ENCODE results near the gene GRHL3.

Gene GRHL3

DNA sequence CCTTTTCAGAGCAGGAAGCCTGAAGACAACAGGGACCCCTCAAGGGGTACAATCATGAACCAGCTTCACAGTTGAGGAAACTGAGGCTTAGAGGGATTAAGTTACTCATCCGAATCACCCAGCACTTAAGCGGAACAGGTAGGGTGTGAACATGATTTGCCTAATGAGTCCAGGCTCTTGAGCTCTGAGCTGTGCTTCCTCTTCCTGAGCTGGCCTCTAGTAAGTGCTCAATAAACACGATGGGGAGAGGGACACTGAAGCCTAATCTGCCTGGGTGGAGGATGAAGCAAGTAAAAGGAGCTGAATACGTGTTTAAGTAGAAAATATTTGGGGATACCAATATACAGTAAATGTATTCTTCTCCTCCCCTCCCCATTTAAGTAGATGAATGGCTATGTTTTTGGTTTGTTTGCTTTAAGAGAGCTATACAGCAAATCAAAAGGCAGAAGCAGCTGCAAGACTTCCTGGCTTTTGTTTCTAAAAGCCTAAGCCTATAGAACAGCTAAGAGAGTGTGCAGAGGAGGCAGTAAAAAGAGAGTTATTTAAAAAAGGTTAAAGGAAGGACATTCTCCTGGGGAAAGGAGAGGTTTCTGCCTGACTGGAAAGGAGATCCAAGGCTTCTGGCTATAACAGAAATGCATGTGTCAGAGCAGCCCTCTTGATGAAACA, 74.0 kb downstream of the GRHL3 start:
- peak overlapping the region; percentile 62 for H3K4me2 ChIP-seq (ENCODE audit: low read length)
- H3K27ac ChIP-seq (ENCODE audit: low read depth, low read length, poor library complexity, severe bottlenecking), result peak overlapping the region; percentile 89
- H3K79me2 ChIP-seq (ENCODE audit: insufficient read depth, low read length), result no peaks in the 10 kb centered on the region
- H3K36me3 ChIP-seq (ENCODE audit: insufficient read depth, low read length), result no peaks in the 10 kb centered on the region; the same call in 1 of the 2 replicates
- no peaks in the 10 kb centered on the region for H4K20me1 ChIP-seq (ENCODE audit: insufficient read depth, low read length)
- H3K4me3 ChIP-seq (ENCODE audit: low read depth, low read length, poor library complexity, severe bottlenecking), result no peak overlapping the region
- peaks cover 4% of the 10 kb centered on the region; the same call in 1 of the 2 replicates for H3K9me3 ChIP-seq (ENCODE audit: low read length)
- H3K9ac ChIP-seq (ENCODE audit: low read length), result no peak overlapping the region; the same call in 1 of the 2 replicates
- H2AFZ ChIP-seq (ENCODE audit: low read length), result no peak overlapping the region; the same call in 1 of the 2 replicates
- no peaks in the 10 kb centered on the region for H3K27me3 ChIP-seq (ENCODE audit: insufficient read depth, low read length)
- H3K4me1 ChIP-seq (ENCODE audit: insufficient read depth, low read length, severe bottlenecking), result peaks cover 34% of the 10 kb centered on the region
- no peaks in the 10 kb centered on the region for H3F3A ChIP-seq (ENCODE audit: insufficient read depth, low read length)
- TF ChIP-seq, protein P1, sequence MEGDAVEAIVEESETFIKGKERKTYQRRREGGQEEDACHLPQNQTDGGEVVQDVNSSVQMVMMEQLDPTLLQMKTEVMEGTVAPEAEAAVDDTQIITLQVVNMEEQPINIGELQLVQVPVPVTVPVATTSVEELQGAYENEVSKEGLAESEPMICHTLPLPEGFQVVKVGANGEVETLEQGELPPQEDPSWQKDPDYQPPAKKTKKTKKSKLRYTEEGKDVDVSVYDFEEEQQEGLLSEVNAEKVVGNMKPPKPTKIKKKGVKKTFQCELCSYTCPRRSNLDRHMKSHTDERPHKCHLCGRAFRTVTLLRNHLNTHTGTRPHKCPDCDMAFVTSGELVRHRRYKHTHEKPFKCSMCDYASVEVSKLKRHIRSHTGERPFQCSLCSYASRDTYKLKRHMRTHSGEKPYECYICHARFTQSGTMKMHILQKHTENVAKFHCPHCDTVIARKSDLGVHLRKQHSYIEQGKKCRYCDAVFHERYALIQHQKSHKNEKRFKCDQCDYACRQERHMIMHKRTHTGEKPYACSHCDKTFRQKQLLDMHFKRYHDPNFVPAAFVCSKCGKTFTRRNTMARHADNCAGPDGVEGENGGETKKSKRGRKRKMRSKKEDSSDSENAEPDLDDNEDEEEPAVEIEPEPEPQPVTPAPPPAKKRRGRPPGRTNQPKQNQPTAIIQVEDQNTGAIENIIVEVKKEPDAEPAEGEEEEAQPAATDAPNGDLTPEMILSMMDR (IDR thresholded peaks at IDR 0.05; ENCODE audit: low read length), result no peak
- no peak for TF ChIP-seq EZH2 (IDR thresholded peaks at IDR 0.05; ENCODE audit: borderline replicate concordance, low read length)
- no peaks in the 10 kb centered on the region for H3K9me2 ChIP-seq (ENCODE audit: low read depth, low read length)

DNA sequence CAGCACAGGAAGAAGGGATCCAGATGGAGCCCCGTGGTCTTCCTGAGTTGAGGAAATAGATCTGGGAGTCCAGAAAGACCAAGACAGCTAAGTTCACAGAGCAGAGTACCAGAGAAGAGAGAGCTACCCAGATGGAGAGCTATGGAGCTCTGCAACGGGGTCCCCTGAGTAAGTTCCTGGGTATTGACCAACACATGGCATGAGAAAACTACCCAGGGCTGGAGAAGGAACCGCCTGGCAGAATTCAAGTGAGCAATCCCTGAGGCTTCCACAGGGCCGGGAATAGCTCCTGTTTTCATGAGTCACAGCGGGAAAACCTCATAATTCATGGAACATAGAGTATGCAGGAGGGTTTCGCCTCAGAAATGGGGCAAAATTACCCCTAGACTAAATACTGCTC, 74.7 kb downstream of the GRHL3 start:
- H4K20me1 ChIP-seq (ENCODE audit: insufficient read depth, low read length), result no peaks in the 10 kb centered on the region
- TF ChIP-seq, protein P1 (IDR thresholded peaks at IDR 0.05; ENCODE audit: low read length), result no peak
- no peaks in the 10 kb centered on the region for H3K27me3 ChIP-seq (ENCODE audit: insufficient read depth, low read length)
- no peaks in the 10 kb centered on the region for H3K9me2 ChIP-seq (ENCODE audit: low read depth, low read length)
- no peak overlapping the region for H3K9ac ChIP-seq (ENCODE audit: low read length)
- H3K79me2 ChIP-seq (ENCODE audit: insufficient read depth, low read length), result no peaks in the 10 kb centered on the region
- H3K9me3 ChIP-seq (ENCODE audit: low read length), result peaks cover 4% of the 10 kb centered on the region; the same call in 1 of the 2 replicates
- no peak overlapping the region for H2AFZ ChIP-seq (ENCODE audit: low read length)
- H3K4me2 ChIP-seq (ENCODE audit: low read length), result no peak overlapping the region
- no peaks in the 10 kb centered on the region for H3F3A ChIP-seq (ENCODE audit: insufficient read depth, low read length)
- peaks cover 34% of the 10 kb centered on the region for H3K4me1 ChIP-seq (ENCODE audit: insufficient read depth, low read length, severe bottlenecking)
- peak overlapping the region; percentile 89 for H3K27ac ChIP-seq (ENCODE audit: low read depth, low read length, poor library complexity, severe bottlenecking)
- no peak overlapping the region for H3K4me3 ChIP-seq (ENCODE audit: low read depth, low read length, poor library complexity, severe bottlenecking)
- no peaks in the 10 kb centered on the region for H3K36me3 ChIP-seq (ENCODE audit: insufficient read depth, low read length)

DNA sequence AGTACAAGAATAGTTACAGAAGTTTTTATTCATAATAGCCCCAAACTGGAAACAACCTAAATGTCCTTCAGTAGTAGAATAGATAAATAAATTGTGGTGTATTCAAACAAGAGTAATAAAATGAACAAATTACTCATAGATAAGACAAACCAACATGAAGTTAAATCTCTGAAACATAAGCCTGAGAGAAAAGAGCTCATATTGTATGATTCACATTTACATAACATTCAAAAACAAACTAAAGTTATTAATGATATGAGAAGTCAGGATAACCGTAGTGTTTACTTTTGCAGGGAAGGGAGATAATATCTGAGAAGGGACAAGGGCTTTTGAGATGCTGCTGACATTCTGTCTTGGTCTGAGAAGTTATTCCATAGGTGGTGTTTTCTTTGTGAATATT, 80.9 kb downstream of the GRHL3 start:
- Histone ChIP-seq H4K20me1 (ENCODE audit: insufficient read depth, low read length) (no peaks in the 10 kb centered on the region), H3K9me3 (ENCODE audit: low read length) (peaks cover 4% of the 10 kb centered on the region; the same call in 1 of the 2 replicates), H3K27me3 (ENCODE audit: insufficient read depth, low read length) (no peaks in the 10 kb centered on the region), H3K79me2 (ENCODE audit: insufficient read depth, low read length) (no peaks in the 10 kb centered on the region), H3F3A (ENCODE audit: insufficient read depth, low read length) (no peaks in the 10 kb centered on the region; the same call in 1 of the 2 replicates), H3K4me3 (ENCODE audit: low read depth, low read length, poor library complexity, severe bottlenecking) (no peak overlapping the region), H3K36me3 (ENCODE audit: insufficient read depth, low read length) (0 out of 2 replicates have a peak, but pooled peaks cover 4% of the 10 kb centered on the region), H2AFZ (ENCODE audit: low read length) (no peak overlapping the region), H3K4me2 (ENCODE audit: low read length) (no peak overlapping the region), H3K4me1 (ENCODE audit: insufficient read depth, low read length, severe bottlenecking) (no peaks in the 10 kb centered on the region), H3K27ac (ENCODE audit: low read depth, low read length, poor library complexity, severe bottlenecking) (no peak overlapping the region), H3K9me2 (ENCODE audit: low read depth, low read length) (no peaks in the 10 kb centered on the region), H3K9ac (ENCODE audit: low read length) (no peak overlapping the region)
- TF ChIP-seq EZH2 (IDR thresholded peaks at IDR 0.05; ENCODE audit: borderline replicate concordance, low read length), result no peak
- TF ChIP-seq, protein P1 (IDR thresholded peaks at IDR 0.05; ENCODE audit: low read length), result no peak

All from OCI-LY1 (cell line).